Amygdala (tissue), 56 donors: ENCODE results near the gene IFITM2.
A peak's percentile ranks its signal among the peaks of the same experiment; 100 is the strongest.
"Not testable (repeated sequence)": the region's sequence is repeated elsewhere in the genome, so short reads cannot be mapped to it uniquely, and the experiment has no call there.

ENCODE experiments used
- DNase-seq, 56 donors: peaks; one replicate each; lab custom pipeline; 2025; lab: John Stamatoyannopoulos, UW

The IFITM2 gene

DNA sequence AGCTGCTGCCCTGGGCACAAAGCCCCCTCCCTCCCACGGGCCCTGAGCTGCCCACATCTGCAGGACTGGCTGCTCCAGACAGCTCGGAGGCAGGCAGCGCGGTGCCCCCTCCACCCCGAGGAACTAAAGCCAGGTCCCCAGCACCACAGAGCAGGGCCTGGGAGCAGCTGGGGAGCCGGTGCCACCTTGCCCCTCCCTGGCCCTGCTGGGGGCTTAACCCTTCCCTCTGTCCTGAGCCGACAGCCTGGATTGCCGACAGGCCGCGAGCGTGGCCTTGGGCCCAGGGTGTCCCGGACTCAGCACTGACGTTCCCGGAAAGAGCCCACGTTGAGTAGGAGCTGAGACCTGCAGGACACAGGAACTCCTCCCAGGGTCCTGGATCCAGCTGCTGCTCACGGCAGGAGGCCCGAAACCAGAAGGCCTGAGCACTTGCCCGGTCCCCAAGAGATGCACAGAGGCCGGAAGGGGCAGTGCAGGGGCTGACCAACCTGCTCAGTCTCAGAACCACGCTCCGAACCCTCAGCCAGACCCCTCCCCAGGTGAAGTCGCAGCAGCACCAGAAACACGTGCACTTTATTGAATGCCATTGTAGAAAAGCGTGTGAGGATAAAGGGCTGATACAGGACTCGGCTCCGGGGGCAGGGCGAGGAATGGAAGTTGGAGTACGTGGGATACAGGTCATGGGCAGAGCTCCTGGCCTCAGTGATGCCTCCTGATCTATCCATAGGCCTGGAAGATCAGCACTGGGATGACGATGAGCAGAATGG is 11.7 kb downstream of the IFITM2 start:
- DNase-seq = not testable (repeated sequence)

DNA sequence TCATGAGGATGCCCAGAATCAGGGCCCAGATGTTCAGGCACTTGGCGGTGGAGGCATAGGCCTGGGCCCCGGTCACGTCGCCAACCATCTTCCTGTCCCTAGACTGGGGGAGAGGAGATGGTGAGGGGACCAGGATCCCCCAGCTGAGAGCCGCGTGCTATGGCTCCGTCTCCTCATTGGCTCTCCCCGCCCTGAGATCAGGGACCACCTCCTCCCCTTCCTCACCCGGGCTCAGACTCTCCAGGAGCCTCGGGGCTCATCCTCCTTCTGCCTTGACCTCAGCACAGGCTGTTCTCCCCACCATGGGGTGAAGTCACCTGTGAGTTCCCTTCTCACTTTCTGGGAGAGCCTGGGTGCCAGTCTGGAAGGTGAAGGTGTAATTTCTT is 12.3 kb downstream of the IFITM2 start:
- DNase-seq = not testable (repeated sequence)

DNA sequence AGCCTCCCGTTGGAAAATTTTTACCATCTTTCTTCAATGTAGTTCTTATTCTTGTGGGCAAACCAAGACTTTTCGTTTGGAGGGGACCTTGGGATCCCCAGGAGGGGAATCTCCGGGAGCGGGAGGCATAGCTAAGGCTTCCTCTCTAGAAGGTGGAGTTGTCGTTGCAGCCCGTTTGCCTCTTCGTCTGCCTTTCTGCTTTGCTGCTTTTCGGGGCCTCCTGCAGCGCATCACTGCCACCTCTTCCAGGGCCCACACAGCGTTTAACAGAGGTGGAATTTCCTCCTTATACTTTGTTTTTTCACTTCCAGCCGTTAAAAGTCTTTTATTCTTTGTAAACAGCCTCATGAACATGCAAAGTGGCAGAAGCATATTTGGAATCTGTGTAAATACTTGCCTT is 16.5 kb downstream of the IFITM2 start:
- DNase-seq = no peak

DNA sequence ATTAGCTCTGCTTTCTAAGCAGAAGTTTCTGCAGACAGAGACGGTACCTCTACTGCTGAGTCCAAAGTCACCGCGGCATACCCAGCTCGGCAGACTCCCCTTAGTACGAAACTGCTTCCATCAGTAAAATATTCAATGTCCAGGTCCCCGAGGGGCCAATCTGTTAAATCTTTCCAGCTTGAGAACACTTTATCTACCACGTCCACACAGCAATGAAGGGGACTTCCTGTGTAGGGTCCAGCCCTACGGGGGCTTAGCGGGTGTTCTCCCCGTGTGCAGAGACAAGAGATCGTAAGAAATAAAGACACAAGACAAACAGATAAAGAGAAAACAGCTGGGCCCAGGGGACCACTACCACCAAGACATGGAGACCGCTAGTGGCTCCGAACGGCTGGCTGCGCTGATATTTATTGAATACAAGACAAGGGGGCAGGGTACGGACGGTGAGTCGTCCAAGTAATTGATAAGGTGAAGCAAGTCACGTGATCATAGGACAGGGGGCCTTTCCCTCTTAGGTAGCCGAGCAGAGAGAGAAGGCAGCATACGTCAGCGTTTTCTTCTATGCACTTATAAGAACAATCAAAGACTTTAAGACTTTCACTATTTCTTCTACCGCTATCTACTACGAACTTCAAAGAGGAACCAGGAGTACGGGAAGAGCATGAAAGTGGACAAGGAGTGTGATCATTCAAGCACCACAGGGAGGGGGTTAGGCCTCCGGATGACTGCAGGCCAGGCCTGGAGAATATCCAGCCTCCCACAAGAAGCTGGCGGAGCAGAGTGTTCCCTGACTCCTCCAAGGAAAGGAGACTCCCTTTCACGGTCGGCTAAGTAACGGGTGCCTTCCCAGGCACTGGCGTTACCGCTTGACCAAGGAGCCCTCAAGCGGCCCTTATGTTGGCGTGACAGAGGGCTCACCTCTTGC is 17.2 kb downstream of the IFITM2 start:
- peak in 3 of 56 donors; percentile 48 to 60 (median 52) for DNase-seq

DNA sequence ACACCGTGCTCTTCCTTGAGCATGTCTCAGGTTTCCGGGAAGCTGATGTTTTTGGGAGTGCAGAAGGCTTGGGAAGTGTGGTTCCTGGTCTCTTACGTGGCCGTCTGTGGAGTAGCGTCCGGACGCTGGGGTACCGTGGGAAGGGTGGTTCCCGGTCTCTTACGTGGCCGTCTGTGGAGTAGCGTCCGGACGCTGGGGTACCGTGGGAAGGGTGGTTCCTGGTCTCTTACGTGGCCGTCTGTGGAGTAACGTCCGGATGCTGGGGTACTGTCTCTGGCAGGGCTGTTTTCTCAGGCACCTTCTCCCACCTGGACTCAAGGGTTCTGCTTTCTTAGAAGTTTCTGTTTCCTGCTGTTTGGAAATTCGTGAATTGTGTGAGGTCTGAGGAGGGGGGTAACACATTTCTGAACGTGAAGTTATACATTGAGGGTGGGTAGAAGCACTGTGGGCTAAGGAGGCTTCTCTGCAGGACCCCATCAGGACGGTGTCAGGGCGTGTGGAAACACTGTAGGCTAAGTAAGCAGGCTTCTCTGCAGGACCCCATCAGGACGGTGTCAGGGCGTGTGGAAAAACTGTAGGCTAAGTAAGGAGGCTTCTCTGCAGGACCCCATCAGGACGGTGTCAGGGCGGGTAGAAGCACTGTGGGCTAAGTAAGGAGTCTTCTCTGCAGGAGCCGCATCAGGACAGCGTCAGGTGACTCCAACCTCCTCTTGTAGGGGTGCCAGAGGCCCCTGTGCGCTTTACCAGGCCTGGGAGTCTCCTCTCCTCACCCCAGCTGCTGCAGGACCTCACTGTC is 18.4 kb downstream of the IFITM2 start:
- DNase-seq = no peak

DNA sequence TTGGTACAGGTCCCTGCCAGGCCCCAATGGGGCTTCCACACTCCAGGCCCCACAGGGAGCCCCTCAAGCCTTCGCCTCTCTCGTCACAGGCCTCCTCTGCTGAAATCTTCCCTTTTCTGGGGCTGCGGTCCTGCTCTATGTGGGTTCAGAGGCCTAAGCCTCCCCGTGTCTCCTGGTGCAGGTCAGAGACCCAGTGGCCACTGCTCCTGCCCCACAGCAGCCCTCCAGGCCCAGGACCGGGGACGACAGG is 18.9 kb downstream of the IFITM2 start:
- no peak for DNase-seq

DNA sequence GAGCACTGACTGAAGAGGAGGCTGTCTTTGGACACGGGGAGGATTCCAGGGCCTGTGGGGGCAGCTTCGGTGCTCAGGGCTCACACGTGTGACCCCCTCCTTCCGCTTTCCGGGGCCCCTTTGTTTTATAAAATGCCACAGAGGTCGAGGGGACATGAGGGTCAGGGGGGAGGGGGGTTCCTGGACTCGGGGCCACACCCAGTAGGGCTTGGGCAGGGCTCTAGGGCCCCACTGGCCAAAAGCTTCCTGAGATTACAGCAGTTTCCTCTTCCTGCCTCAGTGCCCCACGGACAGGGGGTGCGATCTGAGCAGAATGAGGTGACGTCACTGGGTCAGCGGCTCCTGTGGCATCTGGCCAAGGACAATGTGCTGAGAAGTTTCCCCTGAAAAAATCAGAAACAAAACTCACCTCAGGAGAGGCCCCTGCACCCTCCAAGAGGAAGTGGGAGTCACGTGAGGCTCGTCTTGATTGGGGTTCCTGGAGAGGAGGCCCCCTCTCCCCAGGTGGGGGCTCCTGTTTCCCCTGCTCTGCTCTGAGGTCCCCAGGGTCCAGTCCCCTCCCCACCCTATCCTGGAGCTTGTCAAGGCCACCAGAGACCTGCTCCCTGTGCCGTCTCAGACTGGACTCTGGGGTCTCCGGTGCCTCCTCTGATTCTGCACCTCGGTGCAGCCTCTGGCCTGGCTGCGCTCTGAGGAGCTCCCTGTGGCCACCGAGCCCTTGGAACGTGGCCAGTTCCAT is 19.4 kb downstream of the IFITM2 start:
- DNase-seq = peak in 16 of 56 donors; percentile 18 to 59 (median 40)

DNA sequence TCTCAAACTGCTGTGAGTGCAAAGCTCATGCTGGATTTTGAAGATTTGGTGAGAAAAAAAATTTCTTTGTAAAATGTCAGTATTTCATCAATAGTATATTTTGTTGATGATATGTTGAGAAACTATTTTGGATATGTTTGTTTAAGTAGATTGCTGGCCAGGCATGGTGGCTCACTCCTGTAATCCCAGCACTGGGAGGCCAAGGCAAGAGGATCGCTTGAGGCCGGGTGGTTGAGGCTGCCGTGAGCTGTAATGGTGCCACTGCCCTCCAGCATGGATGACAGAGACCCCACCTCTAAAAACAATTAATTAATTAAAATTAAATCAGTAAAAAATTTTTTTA is 19.9 kb downstream of the IFITM2 start:
- DNase-seq = no peak

DNA sequence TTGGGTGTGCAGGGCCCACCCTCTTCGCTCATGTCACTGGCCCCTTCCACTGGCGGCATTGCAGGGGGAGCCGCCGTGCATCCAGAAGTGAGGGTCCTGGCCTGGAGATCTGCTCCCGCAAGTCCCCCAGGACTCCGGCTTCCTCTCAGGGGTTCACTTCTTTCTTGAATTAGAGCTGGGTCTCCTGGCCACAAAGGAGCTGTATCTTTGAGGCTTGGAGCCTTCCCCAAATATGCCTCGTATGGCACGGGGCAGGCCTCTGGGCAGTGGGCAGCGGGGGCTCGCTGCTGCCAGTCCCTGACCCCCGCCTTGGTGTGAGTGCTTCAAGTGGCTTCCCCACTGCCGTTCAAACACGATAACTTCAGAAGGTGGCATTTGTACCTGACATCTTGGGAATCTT is 20.4 kb downstream of the IFITM2 start:
- DNase-seq = no peak

DNA sequence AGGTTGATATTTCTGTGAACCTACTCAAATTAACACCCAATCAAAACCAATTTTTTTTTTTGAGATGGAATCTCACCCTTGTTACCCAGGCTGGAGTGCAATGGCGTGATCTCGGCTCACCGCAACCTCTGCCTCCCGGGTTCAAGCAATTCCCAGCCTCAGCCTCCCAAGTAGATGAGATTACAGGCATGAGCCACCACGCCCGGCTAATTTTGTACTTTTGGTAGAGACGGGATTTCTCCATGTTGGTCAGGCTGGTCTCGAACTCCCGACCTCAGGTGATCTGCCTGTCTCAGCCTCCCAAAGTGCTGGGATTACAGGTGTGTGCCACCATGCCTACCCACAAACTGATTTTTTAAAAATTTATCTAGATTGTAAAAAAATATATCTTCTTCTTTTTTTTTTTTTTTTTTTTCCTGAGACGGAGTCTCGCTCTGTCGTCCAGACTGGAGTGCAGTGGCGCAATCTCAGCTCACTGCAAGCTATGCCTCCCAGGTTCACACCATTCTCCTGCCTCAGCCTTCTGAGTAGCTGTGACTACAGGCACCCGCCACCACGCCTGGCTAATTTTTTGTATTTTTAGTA is 21.0 kb downstream of the IFITM2 start:
- not testable (repeated sequence) for DNase-seq

DNA sequence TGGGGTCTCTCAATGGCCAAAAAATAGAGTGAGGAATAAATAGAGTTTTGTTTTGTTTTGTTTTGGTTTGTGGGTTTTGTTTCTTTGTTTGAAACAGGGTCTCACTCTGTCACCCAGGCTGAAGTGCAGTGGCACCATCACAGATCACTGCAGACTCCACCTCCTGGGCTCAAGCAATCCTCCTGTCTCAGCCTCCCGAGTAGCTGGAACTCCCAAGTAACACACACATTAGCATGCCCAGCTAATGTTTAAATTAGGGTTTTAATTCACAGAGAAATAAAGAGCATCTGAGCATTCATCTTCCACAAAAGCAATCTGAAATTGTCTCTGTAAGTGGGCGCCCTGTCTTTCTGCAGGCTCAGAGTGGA is 22.3 kb downstream of the IFITM2 start:
- no peak for DNase-seq

DNA sequence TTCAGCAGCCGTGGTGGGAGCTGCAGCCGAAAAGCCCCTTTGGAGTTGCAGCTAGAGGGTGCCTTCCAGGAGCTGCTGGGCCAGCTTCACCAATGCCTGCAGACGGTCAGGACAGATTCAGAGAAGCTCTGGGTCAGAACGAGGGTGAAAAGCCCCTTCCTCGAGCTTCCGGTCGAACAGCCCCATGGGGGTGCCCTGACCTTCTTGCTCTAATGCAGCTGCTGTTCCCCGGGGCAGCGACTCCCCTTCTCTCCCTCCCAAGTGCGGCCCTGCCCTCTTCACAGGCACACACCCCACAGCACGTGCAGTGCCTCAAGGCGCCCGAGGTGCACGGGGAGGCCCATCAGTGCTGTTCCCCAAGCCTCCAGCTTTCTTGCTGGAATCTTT is 22.7 kb downstream of the IFITM2 start:
- no peak for DNase-seq

DNA sequence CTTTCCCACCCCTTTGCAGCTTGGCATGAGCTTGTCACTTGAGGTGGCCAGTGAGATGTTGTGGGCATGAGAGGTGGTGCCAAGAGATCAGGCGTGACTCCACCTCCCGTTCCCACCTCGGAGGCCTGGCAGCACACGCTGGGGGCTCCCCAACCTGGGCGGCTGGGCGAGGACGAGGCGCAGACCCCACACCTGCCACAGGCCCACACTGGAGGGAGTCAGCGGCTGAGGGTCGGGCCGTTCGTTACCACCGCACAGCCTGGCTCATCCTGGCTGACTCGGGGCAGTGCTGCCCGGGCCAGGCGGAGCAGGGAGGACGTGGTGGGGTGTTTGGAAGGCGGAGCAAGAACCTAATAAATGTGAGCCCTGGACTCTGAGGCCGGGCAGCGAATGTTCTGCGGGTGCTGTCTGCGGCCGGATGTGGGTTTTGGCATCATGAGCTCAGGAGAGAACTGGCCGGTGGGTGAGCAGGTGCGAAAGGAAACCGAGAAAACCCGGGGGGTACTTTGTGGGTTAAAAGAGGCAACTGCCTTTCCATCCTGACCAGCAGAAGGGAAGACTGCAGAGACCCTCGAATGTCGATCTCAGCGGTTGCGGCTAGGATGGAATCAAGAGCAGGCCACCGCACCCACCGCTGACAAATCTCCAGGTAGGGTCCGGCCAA is 23.2 kb downstream of the IFITM2 start:
- DNase-seq = no peak

DNA sequence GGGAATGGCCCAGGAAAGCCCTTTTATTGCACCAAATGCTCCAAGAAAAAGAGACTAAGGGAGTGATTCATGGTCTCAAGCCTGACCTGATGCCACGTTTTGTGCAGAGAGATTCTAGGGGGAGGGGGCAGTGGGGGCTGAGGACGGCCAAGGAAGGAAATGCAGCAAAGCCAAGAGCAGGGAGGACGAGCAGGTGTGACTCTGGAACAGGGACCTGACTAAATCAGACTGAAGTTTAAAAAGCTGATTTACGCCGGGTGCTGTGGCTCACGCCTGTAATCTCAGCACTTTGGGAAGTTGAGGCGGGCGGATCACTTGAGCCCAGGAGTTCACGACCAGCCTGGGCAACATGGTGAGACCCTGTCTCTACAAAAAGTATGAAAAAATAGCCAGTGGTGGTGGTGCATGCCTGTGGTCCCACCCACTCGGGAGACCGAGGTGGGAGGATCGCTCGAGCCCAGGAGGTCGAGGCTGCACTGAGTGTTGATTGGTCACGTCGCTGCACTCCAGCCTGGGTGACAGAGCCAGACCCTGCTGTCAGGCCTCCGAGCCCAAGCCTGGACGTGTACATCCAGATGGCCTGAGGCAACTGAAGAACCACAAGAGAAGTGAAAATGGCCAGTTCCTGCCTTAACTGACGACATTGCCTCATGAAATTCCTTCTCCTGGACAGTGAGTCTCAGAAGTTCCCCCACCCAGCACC is 23.9 kb downstream of the IFITM2 start:
- DNase-seq = no peak

DNA sequence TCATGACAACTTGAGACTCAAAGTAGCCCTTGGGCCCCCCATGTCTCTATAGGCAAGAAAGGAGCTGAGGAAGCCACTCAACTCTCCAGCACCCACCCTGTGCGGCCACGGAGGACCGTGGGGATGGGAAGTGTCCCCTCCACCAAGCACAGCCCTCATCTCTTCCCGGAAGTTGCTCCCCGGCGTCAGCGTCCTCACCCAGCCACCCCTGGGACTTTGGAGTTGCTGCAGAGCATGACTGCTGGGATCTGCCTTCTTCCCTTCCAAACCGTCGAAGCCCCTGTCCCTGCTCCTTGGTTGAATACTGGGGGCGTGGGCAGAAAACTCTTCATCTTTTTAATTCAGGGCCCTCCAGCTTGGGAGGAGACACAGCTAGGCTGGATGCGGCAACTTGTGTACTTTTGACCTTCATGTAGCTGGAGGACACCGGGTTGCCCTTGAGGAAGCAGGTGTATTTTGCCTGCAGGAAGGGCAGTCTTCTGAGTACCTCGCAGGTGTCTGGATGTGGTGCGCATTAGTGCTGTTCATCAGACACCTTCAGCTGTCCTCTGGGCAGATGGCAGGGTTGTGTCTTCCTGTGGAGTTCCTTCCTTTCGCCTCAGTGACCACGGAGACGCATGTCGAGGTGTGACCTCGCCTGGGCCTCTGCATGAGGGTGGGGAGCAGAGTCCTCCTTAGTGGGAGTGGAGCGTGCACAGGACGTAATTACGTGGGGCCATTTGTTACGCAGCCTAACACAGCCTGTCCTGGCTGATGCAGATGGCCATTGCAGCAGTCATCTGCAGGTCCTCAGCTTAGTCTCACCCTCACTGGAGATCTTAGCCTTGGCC is 25.2 kb downstream of the IFITM2 start:
- no peak for DNase-seq

DNA sequence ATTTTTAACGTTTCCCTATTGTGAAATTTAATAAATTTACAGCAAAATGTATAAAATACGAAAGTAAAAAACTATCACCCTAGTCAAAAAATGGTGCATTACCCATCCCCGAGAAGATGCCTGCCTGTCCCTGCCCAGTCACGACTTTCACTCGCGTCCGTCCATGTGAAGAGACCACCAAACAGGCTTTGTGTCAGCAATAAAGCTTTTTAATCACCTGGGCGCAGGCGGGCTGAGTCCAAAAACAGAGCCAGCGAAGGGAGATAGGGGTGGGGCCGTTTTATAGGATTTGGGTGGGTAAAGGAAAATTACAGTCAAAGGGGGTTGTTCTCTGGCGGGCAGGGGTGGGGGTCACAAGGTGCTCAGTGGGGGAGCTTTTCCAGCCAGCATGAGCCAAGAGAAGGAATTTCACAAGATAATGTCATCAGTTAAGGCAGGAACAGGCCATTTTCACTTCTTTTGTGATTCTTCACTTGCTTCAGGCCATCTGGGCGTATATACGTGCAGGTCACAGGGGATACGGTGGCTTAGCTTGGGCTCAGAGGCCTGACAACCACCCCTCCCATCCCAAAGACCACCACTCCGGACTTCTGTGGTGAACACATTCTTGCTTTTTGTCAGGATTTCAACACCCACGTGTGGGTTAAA is 26.1 kb downstream of the IFITM2 start:
- not testable (repeated sequence) for DNase-seq

DNA sequence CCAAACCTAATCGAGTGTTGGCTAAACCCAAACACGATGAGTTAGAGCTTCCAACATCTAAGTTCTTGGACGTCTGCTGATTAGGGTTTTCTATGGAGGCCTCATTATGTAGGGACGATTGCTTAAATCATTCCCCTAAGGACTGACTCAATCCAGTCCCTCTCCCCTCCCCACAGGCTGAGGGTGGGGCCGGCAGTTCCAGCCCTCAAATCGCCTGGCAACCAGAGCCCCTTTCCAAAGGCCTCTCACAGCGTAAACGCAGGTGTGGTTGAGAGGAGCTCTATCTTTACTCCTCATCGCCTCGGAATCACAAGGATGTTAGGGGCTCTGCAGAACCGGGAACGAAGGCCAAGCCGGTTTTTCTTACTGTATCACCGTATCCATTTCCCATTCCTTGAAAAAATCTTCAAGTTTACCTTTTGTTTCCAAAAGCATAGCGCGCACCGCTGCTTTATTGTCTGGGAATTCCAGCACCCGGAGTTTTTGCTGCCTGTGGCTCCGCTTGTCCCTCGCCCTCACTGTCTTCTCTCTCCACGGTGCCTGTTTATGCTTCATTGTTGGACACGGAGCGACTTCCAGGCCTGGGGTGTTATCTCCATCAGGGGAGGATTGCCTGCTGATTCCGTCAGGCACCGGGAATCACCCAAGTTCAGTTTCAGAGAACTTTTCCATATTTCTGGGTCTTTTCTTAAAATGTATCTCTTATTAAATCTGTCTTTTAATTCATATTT is 26.8 kb downstream of the IFITM2 start:
- no peak for DNase-seq
